ENCODE results near the gene TMCC3. TPM values are rescaled to one million over a fixed set of nuclear protein-coding genes. Genes with fewer than 3 reads are reported as not detected.

TMCC3 gene
- total RNA-seq, 1 experiment from 2014 or later = 2.2 TPM

DNA sequence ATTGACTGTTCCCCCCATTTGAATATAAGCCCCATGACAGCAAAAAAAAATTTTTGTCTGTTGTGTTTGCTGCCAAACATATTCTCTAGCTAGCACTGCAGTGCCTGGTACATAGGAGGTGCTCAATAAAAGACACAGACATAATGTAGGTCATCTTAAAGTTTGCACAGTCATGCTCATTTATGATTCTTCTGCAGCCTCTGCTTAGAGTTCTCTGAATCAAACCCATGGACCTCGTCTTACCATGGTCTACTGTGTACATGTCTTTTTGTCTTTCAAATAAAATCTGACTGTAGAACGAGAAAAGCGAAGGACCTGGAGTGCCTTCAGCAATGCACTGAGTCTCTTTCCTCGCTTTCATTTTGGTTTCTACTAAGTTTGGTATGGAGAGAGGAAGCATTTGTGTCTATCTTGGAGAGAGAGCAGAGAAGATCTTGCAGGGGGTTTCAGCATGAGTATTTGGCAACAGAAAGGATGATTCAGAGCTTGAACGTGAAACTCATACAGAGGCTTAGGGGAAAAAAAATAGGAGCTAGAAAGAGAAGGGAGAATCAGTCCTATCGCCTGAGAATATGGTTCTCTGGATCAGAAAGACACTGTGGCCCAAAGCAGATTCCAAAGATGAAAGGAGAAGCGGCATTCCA lies 38.8 kb upstream of the TMCC3 start:
- ATAC-seq (no peak), DNase-seq (ENCODE audit: low spot score) (no peak)
- CTCF ChIA-PET = interaction anchor here (0.6 to 1.6 kb wide), 2 partner anchors 11 to 22 kb away, joined by 3 to 4 read pairs; no protein-coding TSS in a partner anchor
- TF ChIP-seq ATF2 (CRISPR knock-in tag; IDR thresholded peaks at IDR 0.05; ENCODE audit: borderline replicate concordance, low read depth) = no peak
- no peak for TF ChIP-seq E2F5 (CRISPR knock-in tag; IDR thresholded peaks at IDR 0.05)
- TF ChIP-seq ZSCAN18 (CRISPR knock-in tag; IDR thresholded peaks at IDR 0.05) = no peak
- no peak for TF ChIP-seq NR2C2 (CRISPR knock-in tag; IDR thresholded peaks at IDR 0.05)
- TF ChIP-seq ZNF396 (CRISPR knock-in tag; IDR thresholded peaks at IDR 0.05; ENCODE audit: borderline replicate concordance) = no peak
- no peak for TF ChIP-seq SMAD4 (CRISPR knock-in tag; IDR thresholded peaks at IDR 0.05)
- no peak for TF ChIP-seq HMGA2 (CRISPR knock-in tag; IDR thresholded peaks at IDR 0.05)
- TF ChIP-seq, protein P1, sequence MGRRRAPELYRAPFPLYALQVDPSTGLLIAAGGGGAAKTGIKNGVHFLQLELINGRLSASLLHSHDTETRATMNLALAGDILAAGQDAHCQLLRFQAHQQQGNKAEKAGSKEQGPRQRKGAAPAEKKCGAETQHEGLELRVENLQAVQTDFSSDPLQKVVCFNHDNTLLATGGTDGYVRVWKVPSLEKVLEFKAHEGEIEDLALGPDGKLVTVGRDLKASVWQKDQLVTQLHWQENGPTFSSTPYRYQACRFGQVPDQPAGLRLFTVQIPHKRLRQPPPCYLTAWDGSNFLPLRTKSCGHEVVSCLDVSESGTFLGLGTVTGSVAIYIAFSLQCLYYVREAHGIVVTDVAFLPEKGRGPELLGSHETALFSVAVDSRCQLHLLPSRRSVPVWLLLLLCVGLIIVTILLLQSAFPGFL (CRISPR knock-in tag; IDR thresholded peaks at IDR 0.05; ENCODE audit: borderline replicate concordance) = no peak
- Mint-ChIP-seq H3K36me3 (no peaks in the 10 kb centered on the region), H3K27ac (no peak overlapping the region), H3K27me3 (ENCODE audit: low read depth) (no peaks in the 10 kb centered on the region), H3K9me3 (no peaks in the 10 kb centered on the region), H3K4me1 (no peaks in the 10 kb centered on the region), H3K4me3 (no peak overlapping the region)
- POLR2A ChIA-PET = no interaction called here

GRCh38 chr12:94687891-94688290 lies 37.5 kb upstream of the TMCC3 start:
- CTCF ChIA-PET = no interaction called here
- no peaks in the 10 kb centered on the region for H3K9me3 Mint-ChIP-seq
- H3K4me1 Mint-ChIP-seq = no peaks in the 10 kb centered on the region
- no peak for DNase-seq (ENCODE audit: low spot score)
- H3K27me3 Mint-ChIP-seq (ENCODE audit: low read depth) = no peaks in the 10 kb centered on the region
- H3K4me3 Mint-ChIP-seq = no peak overlapping the region
- TF ChIP-seq, protein P2, sequence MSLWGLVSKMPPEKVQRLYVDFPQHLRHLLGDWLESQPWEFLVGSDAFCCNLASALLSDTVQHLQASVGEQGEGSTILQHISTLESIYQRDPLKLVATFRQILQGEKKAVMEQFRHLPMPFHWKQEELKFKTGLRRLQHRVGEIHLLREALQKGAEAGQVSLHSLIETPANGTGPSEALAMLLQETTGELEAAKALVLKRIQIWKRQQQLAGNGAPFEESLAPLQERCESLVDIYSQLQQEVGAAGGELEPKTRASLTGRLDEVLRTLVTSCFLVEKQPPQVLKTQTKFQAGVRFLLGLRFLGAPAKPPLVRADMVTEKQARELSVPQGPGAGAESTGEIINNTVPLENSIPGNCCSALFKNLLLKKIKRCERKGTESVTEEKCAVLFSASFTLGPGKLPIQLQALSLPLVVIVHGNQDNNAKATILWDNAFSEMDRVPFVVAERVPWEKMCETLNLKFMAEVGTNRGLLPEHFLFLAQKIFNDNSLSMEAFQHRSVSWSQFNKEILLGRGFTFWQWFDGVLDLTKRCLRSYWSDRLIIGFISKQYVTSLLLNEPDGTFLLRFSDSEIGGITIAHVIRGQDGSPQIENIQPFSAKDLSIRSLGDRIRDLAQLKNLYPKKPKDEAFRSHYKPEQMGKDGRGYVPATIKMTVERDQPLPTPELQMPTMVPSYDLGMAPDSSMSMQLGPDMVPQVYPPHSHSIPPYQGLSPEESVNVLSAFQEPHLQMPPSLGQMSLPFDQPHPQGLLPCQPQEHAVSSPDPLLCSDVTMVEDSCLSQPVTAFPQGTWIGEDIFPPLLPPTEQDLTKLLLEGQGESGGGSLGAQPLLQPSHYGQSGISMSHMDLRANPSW (CRISPR knock-in tag; conservative IDR thresholded peaks at IDR 0.05; ENCODE audit: low read depth) = no peak
- no peak for TF ChIP-seq TP53 (CRISPR knock-in tag; IDR thresholded peaks at IDR 0.05)
- no peaks in the 10 kb centered on the region for H3K36me3 Mint-ChIP-seq
- H3K27ac Mint-ChIP-seq = no peak overlapping the region
- no peak for ATAC-seq
- POLR2A ChIA-PET = no interaction called here

DNA sequence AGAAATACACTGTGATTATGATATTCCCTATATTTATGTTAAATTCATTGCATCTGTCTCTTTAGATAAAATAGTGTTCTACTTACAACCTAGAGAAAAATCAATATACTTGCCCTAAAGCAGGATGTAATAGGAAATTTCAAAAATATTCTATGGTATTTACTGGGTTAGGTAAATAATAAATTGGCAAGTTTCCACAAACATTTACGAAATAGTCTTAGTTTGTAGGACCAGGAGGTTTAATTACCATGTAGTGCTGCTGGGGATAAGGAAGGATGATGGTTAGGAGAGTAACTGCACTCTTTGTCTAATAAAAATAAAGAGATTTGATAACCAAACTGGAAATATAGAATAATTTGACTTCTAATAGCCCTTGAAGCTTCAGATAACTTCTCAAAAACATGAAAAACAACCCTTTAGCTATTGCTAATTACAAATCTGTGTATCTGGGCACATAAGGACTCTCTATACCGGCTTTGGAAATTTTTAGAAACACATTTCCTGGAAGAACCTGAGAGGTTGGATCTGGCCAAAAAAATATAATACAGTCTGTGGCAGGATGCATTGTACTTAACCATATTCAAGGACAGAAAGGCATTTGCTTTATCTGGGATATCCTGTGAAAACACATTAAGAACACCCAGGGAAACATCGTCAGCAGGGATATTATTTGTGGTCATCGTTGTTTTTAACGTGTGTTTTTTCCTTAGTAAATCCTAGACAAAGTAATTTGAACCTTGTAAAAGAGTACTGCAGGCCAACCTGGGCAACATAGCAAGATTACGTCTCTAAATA lies 36.7 kb upstream of the TMCC3 start:
- no peaks in the 10 kb centered on the region for H3K9me3 Mint-ChIP-seq
- no peak overlapping the region for H3K27ac Mint-ChIP-seq
- H3K4me3 Mint-ChIP-seq = no peak overlapping the region
- CTCF ChIA-PET = no interaction called here
- ATAC-seq (no peak), DNase-seq (ENCODE audit: low spot score) (no peak)
- POLR2A ChIA-PET = no interaction called here
- no peaks in the 10 kb centered on the region for H3K36me3 Mint-ChIP-seq
- no peaks in the 10 kb centered on the region for H3K4me1 Mint-ChIP-seq
- no peaks in the 10 kb centered on the region for H3K27me3 Mint-ChIP-seq (ENCODE audit: low read depth)
- TF ChIP-seq, protein P3, sequence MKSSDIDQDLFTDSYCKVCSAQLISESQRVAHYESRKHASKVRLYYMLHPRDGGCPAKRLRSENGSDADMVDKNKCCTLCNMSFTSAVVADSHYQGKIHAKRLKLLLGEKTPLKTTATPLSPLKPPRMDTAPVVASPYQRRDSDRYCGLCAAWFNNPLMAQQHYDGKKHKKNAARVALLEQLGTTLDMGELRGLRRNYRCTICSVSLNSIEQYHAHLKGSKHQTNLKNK (CRISPR knock-in tag; IDR thresholded peaks at IDR 0.05) = no peak
- TF ChIP-seq ZSCAN18 (CRISPR knock-in tag; IDR thresholded peaks at IDR 0.05) (no peak), E2F4 (CRISPR knock-in tag; IDR thresholded peaks at IDR 0.05; ENCODE audit: borderline replicate concordance, low read depth) (no peak), ARID4B (CRISPR knock-in tag; IDR thresholded peaks at IDR 0.05; ENCODE audit: borderline replicate concordance) (no peak)
